Keratinocyte (primary cell): ENCODE data around the gene EPHB1.

Source experiments
- EZH2 ChIP-seq: IDR thresholded peaks from one replicate; pipeline ENCODE4 v1.6.1; 2012; ENCODE audit warnings: inconsistent platforms, mild to moderate bottlenecking, low read length, moderate library complexity
- TF ChIP-seq, protein P1 (sequence below), 3 experiments: IDR thresholded peaks in 1 of 3; conservative IDR thresholded peaks in 1 of 3; optimal IDR thresholded peaks in 1 of 3; 2 replicates in 2 of 3; 3 replicates in 1 of 3; pipeline versions ENCODE3 to v1.5.1; 2011; ENCODE audit warnings: low read length in 3 of 3, mild to moderate bottlenecking in 3 of 3, moderate library complexity in 2 of 3, control low read depth in 1 of 3, inconsistent platforms in 1 of 3; ENCODE audit not compliant: insufficient read depth in 2 of 3; ENCODE audit errors: extremely low read depth in 1 of 3

DNA sequence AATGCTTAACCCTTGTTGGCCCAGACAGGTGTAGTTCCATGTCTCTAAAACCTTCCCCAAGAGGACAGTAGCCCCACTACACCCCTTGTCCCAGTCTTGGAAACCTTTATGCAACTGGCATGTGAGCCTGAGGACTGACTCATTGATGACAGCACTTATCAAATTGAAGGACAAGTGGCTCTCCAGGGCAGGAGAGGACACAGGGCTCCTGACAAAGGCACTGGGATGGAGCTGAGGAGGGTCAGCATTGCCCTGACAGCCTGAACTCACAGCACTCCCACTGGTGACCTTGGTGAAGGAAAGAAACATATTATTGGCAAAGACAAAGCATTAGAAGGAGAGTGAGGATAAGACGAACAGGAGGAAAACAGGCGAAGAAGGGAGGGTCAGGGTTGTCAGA lies 139.9 kb downstream of the EPHB1 start:
- TF ChIP-seq, protein P1, sequence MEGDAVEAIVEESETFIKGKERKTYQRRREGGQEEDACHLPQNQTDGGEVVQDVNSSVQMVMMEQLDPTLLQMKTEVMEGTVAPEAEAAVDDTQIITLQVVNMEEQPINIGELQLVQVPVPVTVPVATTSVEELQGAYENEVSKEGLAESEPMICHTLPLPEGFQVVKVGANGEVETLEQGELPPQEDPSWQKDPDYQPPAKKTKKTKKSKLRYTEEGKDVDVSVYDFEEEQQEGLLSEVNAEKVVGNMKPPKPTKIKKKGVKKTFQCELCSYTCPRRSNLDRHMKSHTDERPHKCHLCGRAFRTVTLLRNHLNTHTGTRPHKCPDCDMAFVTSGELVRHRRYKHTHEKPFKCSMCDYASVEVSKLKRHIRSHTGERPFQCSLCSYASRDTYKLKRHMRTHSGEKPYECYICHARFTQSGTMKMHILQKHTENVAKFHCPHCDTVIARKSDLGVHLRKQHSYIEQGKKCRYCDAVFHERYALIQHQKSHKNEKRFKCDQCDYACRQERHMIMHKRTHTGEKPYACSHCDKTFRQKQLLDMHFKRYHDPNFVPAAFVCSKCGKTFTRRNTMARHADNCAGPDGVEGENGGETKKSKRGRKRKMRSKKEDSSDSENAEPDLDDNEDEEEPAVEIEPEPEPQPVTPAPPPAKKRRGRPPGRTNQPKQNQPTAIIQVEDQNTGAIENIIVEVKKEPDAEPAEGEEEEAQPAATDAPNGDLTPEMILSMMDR (optimal IDR thresholded peaks at IDR 0.05 in 1 of 3, IDR thresholded peaks at IDR 0.05 in 1 of 3, conservative IDR thresholded peaks at IDR 0.05 in 1 of 3; ENCODE audit: extremely low read depth in 1 of 3, insufficient read depth in 2 of 3, low read length in 3 of 3): no peak
- TF ChIP-seq EZH2: no peak
